Pulmonary artery endothelial cell (primary cell): ENCODE results near the gene EGFR. TPM values are rescaled to one million over a fixed set of nuclear protein-coding genes. Genes with fewer than 3 reads are reported as not detected.

Source experiments
- DNase-seq: peaks from one replicate; pipeline ENCODE4 v3.0.0-alpha.2; 2011; ENCODE audit warnings: low read depth, low spot score
- total RNA-seq: library from RNA; depleted of rRNA; stranded (reverse); fragments of >200 nt; gene quantifications from 2 replicates; pipeline ENCODE4 v1.2.3, GENCODE V29; 2014

EGFR gene
- total RNA-seq, 1 donor from 2014 or later: 2.5 TPM

DNA sequence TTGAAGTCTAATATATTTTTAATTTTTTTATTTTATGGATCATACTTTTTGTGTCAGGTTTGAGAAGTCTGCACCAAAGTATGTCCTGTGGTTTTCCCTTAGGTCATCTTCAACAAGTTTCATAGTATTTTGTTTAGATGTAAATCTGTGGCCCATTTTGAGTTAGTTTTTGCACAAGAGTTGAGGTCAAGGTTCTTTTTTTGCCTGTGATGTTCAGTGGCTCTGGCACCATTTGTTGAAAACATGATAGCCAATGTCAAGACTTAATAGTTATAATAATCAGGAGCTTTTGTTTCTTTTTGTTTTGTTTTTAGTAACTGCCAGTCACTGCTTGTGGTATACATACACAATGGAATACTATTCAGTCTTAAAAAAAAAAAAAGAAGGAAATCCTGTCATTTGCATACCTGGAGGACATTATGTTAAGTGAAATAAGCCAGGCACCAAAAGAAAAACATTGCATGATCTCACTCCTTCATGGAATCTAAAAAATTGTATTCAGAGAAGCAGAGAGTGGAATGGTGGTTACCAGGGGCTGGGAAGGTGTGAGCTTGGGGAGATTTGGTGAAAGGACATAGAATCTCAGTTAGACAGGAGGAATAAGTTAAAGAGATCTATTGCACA lies 61.3 kb downstream of the EGFR start:
- DNase-seq: no peak

DNA sequence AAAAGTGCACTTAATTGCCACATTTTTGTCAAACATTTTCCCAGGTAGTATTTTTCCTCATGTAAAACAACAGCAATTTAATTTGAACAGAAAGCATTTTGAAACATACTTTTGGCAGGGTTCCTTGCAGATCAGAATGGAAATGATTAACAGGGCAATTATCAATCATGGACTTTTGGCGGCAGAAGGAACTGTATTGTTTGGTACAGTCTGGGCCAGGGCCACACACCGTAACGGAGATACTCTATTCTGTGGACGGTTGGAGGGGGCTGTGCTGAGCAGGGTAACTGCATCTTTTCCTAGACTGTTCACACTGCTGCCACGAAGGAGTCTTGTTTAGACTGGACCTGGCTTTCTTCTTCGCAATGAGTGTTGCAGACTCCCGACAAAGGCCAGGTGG lies 62.3 kb downstream of the EGFR start:
- no peak for DNase-seq

DNA sequence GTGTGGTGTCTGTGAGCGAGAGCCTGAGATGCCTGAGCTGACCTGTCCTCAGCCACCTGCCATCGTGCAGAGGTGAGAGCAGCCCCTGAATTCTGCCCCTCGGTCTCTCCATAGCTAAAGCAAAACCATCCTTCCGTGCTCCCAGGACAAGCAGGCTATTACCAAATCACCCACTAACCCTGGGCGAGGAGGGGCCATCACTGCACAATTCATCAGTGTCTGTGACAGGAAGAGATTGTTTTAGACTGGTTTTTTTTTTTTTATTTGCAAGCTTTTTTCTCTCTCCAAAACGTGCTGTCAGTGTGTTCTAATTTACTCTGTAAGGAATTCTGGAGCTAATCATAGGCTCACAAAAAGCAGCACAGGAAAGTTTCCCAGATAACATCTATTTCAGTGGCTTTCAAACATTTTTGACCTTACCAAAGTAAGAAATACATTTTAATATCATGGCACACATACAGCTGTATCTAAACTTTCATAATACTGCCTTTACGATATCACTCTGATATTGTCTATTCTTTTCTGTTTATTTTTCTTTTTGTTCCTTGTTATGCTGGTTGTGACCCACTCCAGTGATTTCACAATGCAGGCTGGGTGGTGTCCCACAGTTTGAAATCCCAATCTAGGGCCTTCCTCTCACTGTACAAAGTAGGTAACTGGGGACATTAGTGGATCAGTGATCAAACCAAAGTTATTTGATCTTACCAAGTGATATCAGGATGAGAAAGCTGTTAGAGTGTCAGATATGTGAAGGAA lies 62.8 kb downstream of the EGFR start:
- DNase-seq: no peak

DNA sequence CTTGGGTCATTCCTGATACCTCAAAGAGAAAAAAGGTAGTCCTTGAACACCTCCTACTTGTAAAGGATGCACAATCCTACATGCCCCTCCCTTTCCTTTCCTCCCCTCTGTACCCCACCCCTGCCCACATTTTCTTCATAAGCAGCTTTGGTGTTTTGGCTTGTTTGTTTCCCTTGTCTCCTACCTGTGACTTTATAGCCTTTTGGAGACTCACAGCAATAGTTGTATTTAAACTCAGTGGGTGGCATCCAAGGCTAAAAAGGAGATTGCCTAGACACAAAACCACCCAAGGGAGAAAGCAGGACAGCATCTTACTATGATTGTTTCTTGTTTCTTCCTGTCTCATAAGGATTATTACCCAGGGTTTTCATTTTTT lies 63.4 kb downstream of the EGFR start:
- no peak for DNase-seq

DNA sequence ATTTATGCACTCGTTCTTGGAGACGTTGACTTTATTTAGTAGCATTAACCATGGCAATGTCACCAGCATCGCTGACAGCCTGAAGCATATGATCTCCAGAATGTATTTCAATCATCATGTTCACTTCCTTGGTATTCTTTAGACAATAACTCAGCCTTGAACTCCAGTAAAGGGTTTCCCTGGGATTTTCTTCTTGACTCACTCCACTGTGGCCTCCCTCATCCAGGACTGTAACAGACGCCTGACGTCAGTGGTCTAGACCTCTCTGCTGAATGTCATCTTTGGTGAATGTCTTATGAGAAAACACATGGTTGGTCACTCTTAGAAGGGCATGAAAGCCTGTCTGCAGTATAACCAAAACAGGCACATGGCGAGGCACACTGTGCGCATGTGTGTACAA lies 64.4 kb downstream of the EGFR start:
- no peak for DNase-seq

DNA sequence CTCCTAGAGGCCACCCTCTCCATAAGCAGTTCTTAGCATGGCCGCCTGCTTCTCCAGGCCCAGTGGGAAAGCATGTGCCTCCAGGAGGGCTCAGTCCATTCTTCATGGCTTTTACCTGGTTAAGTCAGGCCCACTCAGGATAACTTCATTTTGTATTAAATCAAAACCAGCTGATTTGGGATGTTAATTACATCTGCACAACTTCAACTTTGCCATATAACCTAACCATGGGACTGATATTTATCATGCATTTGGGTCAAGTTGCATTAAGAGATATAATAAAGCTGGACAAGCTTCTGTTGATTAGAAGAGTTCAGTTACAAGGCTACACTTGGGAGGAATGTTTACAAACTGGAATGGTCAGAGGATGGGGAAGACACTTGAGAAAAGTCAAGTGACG lies 65.5 kb downstream of the EGFR start:
- no peak for DNase-seq

DNA sequence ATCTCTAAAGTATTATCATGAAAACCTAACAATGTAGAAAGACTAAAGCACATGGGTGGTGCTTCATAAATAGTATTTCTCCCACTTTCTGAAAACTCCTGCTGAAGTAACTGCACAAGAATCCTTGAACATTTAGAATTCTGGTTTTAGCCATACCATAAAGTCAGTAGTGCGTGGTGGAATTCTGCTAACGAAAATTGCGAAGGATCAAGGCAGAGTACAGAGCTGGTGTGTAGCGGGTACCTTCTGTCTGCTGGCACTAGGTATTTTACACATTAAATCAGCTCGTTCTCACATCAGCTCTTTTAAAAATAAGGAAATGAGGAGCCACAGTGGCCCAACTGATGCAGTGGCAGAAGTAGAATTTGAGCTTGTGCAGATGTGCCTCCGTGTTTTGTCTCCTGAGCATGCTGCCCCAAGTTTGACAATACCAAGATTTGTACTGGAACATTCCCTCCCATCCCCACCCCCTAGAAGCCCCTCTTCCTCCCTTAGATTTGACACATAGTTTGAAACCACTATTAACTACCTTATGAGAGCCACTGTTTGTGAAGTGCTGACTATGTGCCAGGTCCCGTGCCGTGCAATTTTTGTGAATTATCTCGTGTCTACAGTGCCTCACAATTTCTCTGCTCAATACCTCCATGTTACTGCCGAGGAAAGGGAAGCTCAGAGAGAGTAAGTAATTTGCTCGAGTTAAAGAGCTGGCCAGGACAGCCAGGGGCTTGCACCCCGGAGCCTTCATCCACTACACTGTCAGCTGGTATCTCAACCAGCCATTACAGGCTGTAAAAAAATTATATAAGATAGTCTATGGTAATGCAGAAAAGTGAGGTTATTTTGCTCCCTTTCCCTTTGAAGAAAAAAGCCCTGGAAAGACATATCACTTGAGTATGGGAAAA lies 66.9 kb downstream of the EGFR start:
- DNase-seq: no peak

DNA sequence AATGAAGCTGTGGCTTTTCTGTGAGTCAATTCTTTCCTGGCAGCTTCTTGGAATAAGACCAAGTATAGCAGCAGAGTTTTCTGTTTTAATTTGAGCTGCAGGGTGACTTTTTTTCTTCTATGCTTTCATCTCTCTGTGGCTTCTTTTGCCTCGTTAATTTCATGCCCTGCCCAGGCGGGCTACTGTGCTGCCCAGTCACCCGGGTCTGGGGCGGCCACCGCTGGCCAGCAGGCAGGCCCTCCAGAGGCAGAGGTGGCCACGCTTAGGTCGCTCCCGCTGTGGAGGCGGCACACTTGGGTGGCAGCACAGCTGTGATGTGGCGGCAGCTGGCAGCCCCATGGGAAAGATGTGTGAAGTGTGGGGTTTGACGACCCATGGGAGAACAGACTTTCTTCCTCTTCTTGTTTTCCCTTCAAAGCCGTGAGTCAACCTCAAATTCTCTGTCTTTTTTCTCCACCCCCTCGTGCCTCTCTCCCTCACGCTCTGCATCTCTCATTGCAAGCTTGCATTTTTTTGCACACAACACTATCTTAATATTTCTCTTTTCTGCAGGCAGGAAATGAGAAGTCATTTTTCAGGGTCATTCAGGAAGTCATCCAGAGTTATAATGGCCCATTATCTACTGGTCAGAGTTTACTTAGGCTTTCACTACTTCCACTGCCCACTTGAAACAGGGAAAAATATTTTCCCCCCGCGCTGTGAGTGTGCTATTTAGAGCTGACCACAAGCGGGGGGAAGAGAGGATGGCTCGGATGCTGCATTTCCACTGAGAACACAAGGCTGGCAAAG lies 67.8 kb downstream of the EGFR start:
- no peak for DNase-seq

DNA sequence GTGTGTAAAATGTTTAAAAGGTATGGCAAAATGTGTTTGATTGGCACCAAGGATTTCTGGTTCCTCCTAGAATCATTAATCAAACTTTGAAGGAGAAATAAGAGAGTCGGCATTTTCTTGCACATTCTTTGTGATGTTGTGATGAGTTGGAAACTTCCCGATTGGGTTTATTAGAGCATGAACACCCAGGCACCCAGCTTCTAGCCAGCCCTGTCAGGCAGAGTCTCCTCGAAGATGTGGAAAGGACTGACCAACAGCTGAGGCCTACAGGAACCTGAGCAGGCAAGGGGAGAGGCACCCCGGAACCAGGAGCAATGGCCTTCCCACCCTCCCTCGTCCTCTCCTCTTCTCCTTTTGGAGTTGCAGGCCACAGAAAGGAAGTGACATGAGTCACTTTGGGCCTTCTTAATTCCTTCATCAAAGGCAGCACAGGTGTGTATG lies 68.7 kb downstream of the EGFR start:
- no peak for DNase-seq

DNA sequence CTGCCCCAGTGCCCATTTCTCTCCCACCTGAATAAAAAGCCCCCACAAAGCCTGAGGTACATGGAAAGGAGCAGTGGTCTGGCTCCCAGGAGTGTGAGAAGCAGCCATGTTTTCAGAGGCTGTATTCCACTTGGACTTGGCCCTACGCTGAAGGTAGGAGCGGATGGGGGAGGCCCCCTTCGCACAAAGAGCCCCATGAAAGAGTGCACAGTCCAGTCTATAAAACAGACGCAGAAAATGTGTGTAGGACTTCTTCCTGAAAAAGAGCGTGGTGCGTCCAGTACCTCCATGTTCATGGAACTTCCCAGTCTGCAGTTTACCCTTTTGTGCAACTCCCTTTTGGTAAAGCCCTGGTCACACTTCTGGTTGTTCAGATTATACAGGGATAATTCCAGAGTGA lies 69.3 kb downstream of the EGFR start:
- DNase-seq: no peak

DNA sequence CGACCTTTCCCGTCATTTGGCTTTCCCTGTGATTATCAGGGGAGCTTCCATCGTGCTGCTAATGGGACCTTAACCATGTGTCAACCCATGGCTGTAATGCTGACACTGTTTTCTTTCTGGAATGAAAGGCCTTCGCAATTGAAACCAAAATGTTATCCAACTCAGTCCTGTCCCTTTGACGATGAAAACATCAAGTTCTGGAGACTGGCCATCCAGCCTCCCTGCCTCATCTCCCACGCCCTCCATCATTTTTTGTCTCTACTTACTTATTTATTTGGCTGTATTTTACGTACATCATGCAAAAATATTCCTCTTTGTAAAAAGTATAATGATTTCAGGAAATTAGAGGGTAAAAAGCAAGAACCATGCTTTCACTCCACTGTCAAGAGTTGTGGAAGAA lies 69.8 kb downstream of the EGFR start:
- no peak for DNase-seq

DNA sequence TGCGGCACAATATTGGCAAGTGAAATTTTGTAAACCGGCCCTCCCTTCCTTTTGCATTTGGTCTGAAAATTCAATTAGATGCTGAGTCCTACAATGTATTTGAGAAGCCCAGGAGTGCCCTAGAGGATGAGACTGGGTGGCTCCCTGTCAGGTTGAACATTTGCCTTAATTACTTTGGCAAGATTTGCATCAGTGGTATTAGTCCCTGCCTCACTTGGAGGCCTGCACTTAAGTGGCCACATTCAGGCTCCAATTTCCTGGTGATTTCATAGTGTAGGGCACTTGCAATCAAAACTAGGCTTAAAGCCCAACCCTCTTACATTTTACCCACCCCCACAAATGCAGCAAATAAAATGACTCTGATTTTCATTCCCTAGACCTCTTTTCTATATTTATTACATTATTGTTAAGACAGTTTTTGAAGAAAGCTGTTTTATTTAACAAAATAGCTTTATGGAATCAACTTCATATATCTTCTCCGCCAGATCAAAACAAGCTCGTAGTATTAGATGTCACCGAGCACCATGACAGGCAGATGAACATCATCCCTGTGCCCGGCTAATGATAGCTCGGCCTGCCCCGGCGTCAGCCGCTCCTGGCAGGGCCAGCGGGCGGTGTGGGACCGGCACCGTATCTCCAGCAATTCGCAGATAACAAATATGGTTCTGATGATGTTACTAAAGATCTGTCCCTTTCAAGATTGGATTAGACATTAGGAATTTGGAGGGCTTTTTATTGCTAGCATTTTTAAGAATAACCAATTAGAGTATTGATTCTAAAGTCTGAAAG lies 73.6 kb downstream of the EGFR start:
- no peak for DNase-seq

DNA sequence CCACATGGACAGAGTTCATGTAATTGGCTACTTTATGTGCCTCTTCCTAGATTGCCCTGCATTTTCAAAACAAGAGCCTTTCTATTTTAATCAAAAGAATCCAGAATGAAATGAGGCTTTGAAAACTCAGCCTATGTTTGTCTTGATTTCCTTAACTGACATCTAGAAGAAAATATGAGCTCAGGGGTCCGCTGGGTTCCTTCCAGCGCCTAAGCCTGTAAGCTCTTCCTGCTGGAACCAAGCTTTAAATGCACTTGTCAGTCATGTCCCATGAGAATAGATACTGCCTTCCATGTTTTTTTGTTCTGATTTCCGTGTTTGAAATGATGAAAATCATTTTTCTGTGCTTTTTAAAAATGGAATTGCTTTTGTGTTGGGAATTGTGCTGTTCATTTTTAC lies 74.2 kb downstream of the EGFR start:
- no peak for DNase-seq

DNA sequence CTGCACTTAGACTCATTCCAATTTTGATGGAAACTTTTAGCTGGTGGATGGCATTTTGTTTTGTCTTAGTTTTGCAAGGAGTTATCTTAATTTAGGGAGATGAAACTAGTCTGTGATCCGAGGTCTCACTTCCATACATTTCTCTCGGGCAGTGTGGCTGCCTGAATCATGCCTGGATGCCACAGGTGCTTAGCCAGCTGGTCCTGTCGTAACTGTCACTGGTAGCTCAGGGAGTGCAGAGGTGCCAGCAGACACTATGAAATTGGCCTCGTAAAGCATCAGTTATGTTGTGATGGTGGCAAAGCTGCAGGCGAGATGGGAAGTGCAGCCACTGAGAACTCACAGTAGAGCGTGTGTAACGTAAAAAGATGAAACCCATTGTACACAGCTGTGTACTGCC lies 74.9 kb downstream of the EGFR start:
- DNase-seq: no peak

DNA sequence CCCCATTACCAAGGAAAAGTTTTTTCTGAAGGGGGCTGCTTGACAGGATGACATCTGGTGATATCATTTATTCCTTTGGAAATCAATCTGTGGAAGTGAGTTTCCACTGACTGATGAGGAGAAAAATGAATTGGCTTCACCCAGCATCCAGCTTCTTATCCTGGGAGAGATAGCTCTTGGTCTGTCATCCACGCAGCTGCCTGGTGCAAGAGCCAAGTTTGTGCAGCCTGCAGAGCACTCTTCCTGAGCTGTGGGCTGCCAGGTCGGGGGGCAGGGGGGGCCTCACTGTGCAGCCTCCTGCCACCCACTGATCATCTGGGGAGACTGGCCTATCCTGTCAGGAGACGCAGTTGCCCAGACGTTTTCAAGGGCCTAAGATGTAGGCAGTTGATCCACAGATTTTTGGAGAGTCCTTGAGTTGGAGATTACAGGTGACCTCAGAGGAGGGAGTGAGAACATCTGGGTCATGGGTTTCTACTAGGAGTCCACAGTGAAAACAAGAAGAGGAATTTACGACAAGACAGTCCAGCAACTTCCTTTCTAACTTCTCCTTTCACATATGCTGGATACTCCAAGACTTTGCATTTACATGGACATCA lies 75.4 kb downstream of the EGFR start:
- no peak for DNase-seq

DNA sequence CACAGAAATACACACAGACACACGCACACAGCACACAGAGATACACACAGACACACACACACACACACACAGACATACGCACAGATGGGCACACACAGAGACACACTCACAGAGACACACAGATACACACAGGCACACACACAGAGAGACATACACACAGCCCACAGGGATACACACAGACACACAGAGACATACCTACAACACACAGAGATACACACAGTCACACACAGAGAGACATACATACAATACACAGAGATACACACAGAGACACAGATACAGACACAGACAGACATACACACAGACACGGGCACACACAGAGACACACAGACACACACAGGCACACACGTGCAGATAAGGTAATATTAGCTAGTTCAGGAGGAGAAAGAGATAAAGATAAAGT lies 76.9 kb downstream of the EGFR start:
- DNase-seq: no peak

DNA sequence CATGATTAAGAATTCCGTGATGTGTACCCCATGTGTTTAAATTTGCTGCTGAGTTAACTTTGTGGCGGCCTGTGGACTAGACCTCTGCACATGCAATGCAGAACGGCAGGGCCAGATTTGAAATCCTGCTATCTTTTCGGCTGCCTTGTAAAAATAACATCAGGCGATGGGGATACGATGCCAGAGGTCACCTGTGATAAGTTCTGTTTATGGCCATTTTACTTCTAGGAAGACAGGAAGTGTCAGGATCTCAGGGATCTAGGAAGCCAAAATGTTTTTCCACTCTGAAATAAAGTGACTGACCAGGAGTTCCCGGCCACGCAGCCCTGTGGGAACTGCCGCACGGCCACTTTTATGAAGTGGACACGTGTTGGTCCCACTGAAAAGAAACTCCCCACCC lies 77.5 kb downstream of the EGFR start:
- no peak for DNase-seq

DNA sequence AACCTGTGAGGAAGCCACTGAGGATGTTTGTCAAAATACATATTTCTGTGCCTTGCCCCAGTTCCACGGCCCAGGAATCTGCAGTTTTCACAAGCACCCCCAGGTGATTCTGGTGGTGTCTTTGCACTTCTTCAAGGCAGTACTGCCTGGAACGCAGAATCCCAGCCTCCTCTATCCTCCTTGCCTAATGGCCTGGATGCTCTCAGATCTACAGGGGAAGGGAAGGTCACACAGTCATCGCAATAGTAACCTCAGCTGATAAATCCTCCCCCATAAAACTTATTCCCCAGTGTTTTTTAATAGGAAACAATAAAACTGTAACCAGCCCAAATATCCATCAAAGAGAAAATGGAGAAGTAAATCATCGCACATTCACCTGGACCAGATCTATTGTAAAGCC lies 78.3 kb downstream of the EGFR start:
- DNase-seq: no peak

DNA sequence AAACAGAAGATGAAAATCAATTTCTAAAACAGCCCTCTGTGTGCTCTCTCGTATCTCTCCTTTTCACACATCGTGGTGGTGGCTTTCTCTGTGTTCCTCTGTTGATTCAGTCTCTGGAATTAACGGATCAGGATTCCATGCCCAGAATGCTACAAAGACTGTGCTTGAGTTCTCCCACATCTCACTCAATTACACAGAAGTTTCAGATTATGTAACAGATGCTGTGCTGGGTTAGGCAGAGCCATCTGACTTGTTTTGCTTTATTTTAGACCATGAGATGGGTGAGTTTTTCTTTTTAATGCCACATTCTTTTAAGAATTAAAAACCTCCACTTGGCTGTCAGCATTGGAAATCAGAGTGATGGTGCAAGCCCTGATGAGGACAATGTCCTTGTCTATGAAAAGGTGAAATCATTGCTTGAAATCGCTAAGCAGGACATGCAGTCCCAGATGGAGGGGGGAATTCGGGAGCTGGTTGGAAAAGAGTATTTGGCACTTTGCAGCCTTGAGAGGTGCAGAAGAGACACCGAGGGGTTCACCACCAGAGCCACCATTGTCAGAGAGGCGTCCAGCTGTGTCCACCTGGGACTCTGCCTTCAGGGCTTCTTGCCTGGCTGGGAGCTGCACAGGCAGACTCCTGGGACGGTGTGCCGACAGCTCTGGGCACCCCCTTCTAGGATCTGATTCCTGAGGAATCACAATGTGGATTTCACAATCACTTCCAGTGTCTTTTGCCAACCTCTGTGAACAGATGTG lies 80.4 kb downstream of the EGFR start:
- DNase-seq: no peak
